HG03571 (cell line): Measurements from ENCODE around the gene ZNF263.
"Not testable (repeated sequence)": the region's sequence is repeated elsewhere in the genome, so short reads cannot be mapped to it uniquely, and the experiment has no call there.

ENCODE experiments used
- ATAC-seq: cut with Tn5 transposase; IDR thresholded peaks from one replicate; pipeline ENCODE4 v1.9.1; 2021; ENCODE audit not compliant: unreplicated experiment

Gene ZNF263

DNA sequence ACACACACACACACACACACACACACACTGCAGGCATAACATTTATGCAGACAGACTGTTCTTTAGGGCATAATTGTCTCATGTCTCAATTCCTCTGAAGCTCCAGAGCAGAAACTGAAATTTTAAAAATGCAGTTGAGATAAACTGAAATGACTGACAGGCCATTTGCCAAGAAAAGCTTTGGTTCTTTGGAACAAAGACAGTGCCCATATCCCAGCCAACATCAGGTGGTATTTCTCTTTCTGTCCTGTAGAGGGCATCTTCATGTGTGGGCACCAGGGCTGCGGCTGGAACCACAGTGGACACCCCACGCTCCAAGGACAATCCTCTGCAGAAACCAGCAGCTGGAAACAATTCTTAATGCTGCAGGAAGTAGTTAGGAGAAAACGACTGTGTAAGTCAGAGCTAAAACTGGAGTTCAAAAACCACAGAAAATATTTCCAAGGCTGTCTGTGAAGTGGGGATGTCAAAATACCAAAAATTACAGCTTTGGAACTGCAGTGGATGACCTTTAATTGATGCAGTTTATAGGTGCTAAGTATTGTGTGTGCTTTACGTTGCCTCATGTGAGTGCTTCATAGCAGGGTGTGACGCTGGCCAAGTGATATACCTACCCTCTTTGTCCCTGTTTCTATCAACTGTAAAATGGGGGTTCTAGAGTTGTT, 16.3 kb upstream of the ZNF263 start:
- no peak for ATAC-seq

DNA sequence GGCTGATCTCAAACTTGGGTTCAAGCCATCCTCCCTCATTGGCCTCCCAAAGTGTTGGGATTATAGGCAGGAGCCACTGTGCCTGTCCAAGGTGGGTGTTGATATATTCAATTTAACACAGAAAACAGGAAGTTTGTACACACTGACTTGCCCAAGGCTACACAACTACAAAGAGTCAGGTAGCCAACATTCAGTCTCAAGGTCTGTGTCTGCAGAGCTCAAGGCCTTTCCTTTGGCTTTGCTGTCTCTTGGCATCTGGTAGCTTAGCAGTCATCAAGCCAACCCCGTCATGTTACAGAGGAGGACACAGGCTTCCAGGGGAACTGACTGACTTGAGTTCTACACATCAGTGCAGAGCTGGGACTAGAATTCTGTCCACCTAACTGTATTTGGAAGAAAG, 15.0 kb upstream of the ZNF263 start:
- ATAC-seq: no peak

GRCh38 chr16:3270718-3271117, 12.6 kb upstream of the ZNF263 start:
- ATAC-seq: not testable (repeated sequence)

DNA sequence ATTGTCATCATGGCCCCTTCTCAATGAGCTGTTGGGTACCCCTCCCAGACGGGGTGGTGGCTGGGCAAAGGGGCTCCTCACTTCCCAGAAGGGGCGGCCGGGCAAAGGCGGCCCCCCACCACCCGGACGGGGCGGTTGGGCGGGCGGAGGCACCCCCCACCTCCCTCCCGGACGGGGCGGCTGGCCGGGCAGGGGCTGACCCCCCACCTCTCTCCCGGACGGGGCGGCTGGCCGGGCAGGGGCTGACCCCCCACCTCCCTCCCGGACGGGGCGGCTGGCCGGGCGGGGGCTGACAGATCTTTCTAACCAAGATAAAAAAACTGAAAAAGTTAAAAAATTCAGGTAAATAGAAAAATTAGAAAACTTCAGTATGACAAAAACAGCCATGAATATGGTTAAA, 12.0 kb upstream of the ZNF263 start:
- not testable (repeated sequence) for ATAC-seq

- ATAC-seq: no peak
Measured at GRCh38 chr16:3274490-3274889, 8.8 kb upstream of the ZNF263 start.

DNA sequence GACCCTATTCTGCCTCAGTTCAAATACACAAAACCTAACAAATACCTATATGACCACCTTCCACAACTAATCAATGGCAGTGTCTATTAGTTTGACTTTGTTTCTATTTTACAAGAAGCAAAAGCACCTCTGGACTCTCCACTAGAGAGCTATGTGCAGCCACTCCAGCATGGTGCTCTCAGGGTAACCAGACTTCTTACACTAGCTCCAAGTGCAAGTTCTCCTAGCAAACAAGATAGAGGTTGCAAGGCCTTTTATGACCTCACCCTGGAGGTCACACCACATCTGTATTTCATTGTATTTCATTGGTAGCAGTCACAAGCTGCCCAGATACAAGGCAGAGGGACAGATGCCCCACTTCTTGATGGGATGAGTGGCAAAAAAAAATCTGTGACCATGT, 8.3 kb upstream of the ZNF263 start:
- ATAC-seq: no peak

GRCh38 chr16:3276679-3277078, 6.6 kb upstream of the ZNF263 start:
- ATAC-seq: no peak

DNA sequence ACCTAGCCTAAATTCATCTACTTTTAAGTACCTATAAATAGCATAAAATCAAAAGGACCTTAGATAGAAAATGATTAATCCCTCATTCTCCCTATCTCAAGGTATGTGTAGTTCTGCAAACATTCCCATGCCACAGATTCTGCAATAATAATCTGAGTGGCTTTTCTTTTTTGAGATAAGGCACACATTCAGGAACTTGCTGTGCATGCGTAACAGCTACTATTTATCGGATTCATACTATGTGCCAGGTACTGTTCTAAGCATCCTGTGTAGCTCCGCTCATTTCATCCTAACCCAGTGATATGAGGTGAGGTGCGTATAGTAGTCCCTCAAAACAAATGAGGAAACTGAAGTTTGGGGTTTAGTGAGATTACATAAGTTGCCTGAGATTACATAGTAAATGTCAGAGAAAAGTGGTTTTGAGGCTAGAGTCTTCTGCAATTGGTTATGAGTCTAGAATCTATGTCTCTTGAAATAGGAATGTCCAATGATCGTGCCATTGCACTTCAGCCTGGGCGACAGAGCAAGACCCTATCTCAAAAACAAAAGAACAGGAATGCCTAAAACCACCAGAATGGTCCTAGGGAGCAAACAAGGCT, 2.0 kb upstream of the ZNF263 start:
- no peak for ATAC-seq

DNA sequence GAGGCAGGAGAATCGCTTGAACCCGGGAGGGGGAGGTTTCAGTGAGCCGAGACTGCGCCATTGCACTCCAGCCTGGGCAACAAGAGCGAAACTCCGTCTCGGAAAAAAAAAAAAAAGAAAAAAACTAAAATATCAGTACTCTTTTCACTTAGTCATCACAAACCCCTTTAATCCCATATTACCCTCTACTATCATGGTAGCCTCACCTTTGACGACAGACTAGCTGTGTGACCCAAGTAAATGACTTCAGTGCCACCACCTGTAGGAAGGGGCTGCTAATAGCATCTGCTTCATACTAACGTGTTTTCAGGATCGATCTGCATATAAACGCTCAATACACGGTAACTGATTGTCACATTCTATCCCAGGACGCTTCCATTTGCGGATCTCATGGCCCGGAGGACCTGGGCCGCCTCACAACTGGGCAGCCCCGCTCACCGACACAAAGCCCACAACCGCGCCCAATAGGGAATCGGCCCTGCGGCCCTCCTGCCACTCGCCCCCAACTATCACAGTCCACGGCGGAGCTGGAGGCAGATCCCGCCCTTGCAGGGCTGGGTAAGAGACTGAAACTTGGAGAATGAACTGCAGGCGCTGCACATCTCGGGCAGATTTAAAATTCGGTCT, 1.1 kb upstream of the ZNF263 start:
- peak; percentile 29 for ATAC-seq

DNA sequence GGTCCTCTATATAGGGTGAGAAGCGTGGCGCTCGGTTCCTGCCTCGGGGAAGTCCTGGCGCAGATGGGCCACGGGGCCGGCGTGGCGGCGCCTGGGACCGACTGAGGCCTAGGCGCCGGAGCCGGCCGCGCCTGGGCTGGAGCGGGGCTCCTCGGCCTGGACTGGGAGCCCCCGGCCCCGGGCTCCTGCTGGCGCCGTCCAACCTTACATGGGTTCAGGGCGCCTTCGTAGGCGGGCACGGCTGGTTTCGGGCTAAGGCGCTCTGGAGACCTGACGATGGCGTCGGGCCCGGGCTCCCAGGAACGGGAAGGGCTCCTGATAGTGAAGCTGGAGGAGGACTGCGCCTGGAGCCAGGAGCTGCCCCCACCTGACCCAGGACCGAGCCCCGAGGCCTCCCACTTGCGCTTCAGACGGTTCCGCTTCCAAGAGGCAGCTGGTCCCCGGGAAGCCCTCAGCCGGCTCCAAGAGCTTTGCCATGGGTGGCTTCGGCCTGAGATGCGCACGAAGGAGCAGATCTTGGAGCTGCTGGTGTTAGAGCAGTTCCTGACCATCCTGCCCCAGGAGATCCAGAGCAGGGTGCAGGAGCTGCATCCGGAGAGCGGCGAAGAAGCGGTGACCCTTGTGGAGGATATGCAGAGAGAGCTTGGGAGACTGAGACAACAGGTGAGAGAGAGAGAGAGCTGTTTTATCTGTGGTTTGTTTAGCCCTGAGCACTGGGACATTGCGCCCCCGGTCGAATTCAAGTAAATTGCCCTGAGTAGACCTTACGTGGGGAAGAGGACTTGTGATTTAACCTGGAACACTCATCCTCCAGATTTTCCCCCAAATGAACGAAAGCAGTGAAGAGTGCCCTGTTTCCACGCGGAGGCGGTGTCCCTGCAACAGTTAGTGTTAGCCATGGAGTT, 504 bp downstream of the ZNF263 start:
- no peak for ATAC-seq

- no peak for ATAC-seq
Measured at GRCh38 chr16:3285131-3285530, 1.8 kb downstream of the ZNF263 start.

DNA sequence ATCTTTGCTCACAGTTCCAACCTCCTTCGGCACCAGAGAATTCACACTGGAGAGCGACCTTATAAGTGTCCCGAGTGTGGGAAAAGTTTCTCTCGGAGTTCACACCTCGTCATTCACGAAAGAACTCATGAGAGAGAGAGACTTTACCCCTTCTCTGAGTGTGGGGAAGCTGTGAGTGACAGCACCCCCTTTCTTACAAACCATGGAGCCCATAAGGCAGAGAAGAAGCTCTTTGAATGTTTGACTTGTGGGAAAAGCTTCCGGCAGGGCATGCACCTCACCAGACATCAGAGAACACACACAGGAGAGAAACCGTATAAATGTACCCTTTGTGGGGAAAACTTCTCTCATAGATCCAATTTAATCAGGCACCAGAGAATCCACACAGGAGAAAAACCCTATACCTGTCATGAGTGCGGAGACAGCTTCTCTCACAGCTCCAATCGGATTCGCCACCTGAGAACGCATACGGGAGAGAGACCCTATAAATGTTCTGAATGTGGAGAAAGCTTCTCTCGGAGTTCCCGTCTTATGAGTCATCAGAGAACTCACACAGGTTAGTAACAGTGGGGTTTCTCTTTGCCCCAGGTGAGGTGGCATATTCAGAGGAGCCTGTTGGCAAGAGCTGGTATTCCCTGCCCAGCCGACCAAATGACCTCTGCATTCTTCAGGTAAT, 6.8 kb downstream of the ZNF263 start:
- ATAC-seq: no peak

- no peak for ATAC-seq
Measured at GRCh38 chr16:3292604-3293003, 9.3 kb downstream of the ZNF263 start.

DNA sequence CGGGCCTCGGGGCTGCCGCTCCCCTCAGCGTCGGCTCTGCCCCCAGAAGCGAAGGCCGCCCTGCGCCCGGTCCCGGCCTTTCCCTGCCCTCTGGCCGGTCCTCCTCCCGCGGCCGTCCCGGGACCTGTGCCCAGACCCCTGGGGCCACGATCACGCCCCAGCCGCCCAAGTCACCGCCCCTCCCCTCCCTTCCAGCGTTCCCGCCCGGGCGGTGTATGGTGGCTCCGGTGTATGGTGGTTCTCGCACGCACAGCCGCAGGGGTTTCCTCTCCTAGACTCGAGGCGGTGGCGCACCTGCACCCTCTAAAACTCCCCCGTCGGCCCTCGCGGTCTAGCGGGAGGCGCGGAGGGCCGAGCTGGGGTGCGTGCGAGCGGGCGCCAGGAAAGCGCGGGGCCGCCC, 11.9 kb downstream of the ZNF263 start:
- ATAC-seq: no peak

DNA sequence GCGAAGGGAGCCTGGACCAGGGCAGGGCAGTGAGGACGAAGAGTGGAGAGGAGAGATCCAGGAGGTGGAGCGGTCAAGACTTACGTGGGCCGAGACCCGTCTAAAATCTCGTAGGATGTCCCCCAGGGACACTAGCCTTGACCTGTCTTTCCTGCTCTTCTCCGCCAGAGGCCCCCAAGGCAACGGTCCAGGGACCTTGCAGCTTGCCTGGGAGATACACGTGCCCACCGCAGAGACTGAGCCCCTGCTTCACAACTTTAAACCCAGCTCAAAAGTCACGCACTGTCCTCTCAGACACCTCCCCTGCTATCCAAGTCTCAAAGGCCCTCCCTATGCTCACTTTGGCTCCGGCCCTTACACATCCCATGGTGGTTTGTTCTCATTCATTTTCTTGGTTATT, 12.5 kb downstream of the ZNF263 start:
- no peak for ATAC-seq

DNA sequence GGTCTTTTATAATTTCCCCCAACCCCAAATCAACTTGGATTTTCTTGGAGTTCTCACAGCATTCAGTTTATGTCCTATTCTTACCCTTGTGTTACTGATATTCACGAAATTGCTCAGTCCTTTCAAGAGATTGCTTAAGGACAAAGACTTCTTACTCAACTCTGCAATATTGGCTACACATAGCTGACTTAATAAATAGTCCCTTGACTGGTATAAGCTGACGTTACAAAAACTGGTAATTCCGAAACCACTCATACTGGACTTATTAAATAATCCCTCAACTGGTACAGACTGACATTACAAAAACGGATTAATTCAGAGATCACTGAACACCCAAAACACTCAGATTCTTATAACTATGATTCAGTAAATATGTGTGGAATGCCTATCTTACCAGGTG, 21.1 kb downstream of the ZNF263 start:
- no peak for ATAC-seq

DNA sequence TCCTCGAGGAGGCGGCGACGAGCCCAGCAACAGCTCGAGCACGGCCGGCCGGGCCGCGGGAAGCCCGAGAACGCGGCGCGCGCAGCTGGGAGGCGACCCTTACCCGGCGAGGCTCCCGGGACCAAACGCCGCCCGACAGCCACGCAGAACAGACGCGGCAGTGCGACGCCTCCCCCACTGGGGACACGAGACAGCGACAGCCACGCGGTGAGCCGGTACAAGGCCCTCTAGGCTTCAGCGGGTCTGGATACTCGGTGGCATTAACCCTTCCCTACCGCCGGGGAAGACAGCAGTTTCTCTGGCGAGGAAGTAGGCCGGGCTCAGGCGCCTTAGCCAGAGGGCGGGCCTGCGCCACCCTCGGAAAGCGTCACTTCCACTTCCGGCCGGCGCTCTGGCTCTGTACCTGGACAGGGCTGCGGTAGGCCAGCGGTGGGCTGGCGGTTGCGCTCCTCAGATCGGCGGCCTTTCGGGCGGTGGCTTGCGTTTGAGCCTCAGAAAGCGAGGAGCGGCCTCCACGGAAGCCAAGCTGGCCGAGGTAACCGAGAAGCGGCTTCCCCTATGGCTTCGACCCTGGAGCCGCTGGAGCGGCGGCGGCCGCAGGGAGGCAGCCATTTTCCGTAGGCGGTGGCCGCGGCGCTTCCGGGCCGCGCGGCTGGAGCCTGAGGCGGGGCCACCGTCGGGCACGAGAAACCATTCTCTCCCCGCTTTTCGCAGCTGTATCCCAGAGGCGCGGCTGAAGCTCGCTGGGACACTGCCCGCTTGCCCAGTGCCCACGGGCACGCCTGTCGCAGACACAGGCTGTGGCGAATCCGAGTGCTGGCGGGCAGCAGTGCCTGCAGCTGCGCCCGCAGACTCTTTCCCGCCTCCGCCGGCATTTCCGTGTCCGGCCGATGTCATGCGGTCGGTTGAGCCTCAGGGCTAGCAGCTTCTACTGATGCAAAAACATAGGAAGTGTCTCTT, 22.1 kb downstream of the ZNF263 start, which contains the start of the genes TIGD7 and ZNF75A:
Gene TIGD7, minus strand, starts transcription at position 322 of the 960 bp plus-strand sequence. CDS start 4,816 bp downstream, outside the sequence.
Gene ZNF75A, plus strand, starts transcription at position 389 of the 960 bp plus-strand sequence. CDS start 2,932 bp downstream, outside the sequence.
- peak; percentile 92 for ATAC-seq

GRCh38 chr16:3306078-3306477, 22.8 kb downstream of the ZNF263 start:
- no peak for ATAC-seq

GRCh38 chr16:3311496-3311895, 28.2 kb downstream of the ZNF263 start:
- ATAC-seq: no peak
